Mucosa of rectum (tissue), 2 donors: ENCODE results near the gene UBR7.

Source experiments
- H3K27ac ChIP-seq, 2 donors: one replicate each; pipeline ENCODE4 v1.7.0; 2013; ENCODE audit warnings: inconsistent platforms in 2 of 2, low read depth in 2 of 2, low read length in 2 of 2
- H3K27me3 ChIP-seq, 2 donors: one replicate each; pipeline ENCODE4 v1.7.0; 2013; ENCODE audit warnings: low read length in 2 of 2; ENCODE audit not compliant: control insufficient read depth in 2 of 2, insufficient read depth in 2 of 2
- H3K36me3 ChIP-seq, 2 donors: one replicate each; pipeline ENCODE4 v1.7.0; 2013; ENCODE audit warnings: low read length in 2 of 2; ENCODE audit not compliant: control insufficient read depth in 2 of 2, insufficient read depth in 2 of 2
- H3K4me1 ChIP-seq, 2 donors: one replicate each; pipeline ENCODE4 v1.7.0; 2013; ENCODE audit warnings: low read length in 2 of 2, mild to moderate bottlenecking in 1 of 2; ENCODE audit not compliant: control insufficient read depth in 2 of 2, insufficient read depth in 2 of 2
- H3K4me3 ChIP-seq, 2 donors: one replicate each; pipeline ENCODE4 v1.7.0; 2013; ENCODE audit warnings: low read length in 2 of 2
- H3K9ac ChIP-seq, 2 donors: one replicate each; pipeline ENCODE4 v1.7.0; 2013; ENCODE audit warnings: low read length in 2 of 2, low read depth in 1 of 2, mild to moderate bottlenecking in 1 of 2
- H3K9me3 ChIP-seq, 2 donors: one replicate each; pipeline ENCODE4 v1.7.0; 2013; ENCODE audit warnings: low read length in 2 of 2; ENCODE audit not compliant: control insufficient read depth in 2 of 2
- donor health status: healthy.
- donor health status: Normal muscosa, but diverticular disease.

Gene UBR7

GRCh38 chr14:93195316-93195999, 11.6 kb upstream of the UBR7 start:
- Histone ChIP-seq H3K4me3 (no peak overlapping the region), H3K27ac (peak overlapping the region; percentile 64 to 68), H3K36me3 (no peaks in the 10 kb centered on the region), H3K9ac (no peak overlapping the region), H3K9me3 (no peaks in the 10 kb centered on the region), H3K4me1 (no peaks in the 10 kb centered on the region), H3K27me3 (no peaks in the 10 kb centered on the region)

- Histone ChIP-seq H3K27me3 (no peaks in the 10 kb centered on the region), H3K4me3 (no peak overlapping the region), H3K27ac (no peak overlapping the region), H3K9me3 (no peaks in the 10 kb centered on the region), H3K4me1 (no peaks in the 10 kb centered on the region), H3K36me3 (no peaks in the 10 kb centered on the region), H3K9ac (no peak overlapping the region)
Measured at GRCh38 chr14:93199031-93199430, 8.0 kb upstream of the UBR7 start.

GRCh38 chr14:93200553-93200952, 6.5 kb upstream of the UBR7 start:
- no peak overlapping the region for H3K4me3 ChIP-seq
- no peaks in the 10 kb centered on the region for H3K9me3 ChIP-seq
- no peaks in the 10 kb centered on the region for H3K27me3 ChIP-seq
- no peak overlapping the region for H3K9ac ChIP-seq
- peaks cover 0 to 2% of the 10 kb centered on the region in 2 donors for H3K36me3 ChIP-seq
- no peak overlapping the region for H3K27ac ChIP-seq
- no peaks in the 10 kb centered on the region for H3K4me1 ChIP-seq

- H3K4me3 ChIP-seq: no peak overlapping the region
- no peak overlapping the region for H3K9ac ChIP-seq
- peaks cover 2 to 3% of the 10 kb centered on the region in 2 donors for H3K4me1 ChIP-seq
Measured at GRCh38 chr14:93201155-93201704, 5.8 kb upstream of the UBR7 start.

GRCh38 chr14:93207468-93208308, 632 bp downstream of the UBR7 start:
- Histone ChIP-seq H3K9ac (peak overlapping the region; percentile 79 to 85), H3K36me3 (peaks cover 4 to 15% of the 10 kb centered on the region in 2 donors), H3K9me3 (no peaks in the 10 kb centered on the region), H3K4me1 (peaks cover 7 to 14% of the 10 kb centered on the region in 2 donors), H3K27me3 (no peaks in the 10 kb centered on the region), H3K27ac (peak overlapping the region; percentile 76 to 88), H3K4me3 (peak overlapping the region; percentile 87 to 93)

More at GRCh38 chr14:93201155-93201704, 5.8 kb upstream of the UBR7 start:
- Histone ChIP-seq H3K9me3 (no peaks in the 10 kb centered on the region), H3K27ac (no peak overlapping the region), H3K36me3 (peaks cover 0 to 2% of the 10 kb centered on the region in 2 donors), H3K27me3 (no peaks in the 10 kb centered on the region)

GRCh38 chr14:93212432-93212831, 5.4 kb downstream of the UBR7 start:
- H3K36me3 ChIP-seq: peaks cover 16 to 40% of the 10 kb centered on the region in 2 donors
- no peak overlapping the region for H3K4me3 ChIP-seq
- H3K27me3 ChIP-seq: no peaks in the 10 kb centered on the region
- no peak overlapping the region for H3K27ac ChIP-seq
- no peak overlapping the region for H3K9ac ChIP-seq
- H3K4me1 ChIP-seq: peaks cover 5 to 10% of the 10 kb centered on the region in 2 donors
- no peaks in the 10 kb centered on the region for H3K9me3 ChIP-seq

GRCh38 chr14:93214598-93214997, 7.5 kb downstream of the UBR7 start:
- Histone ChIP-seq H3K4me1 (no peaks in the 10 kb centered on the region), H3K9ac (no peak overlapping the region), H3K9me3 (no peaks in the 10 kb centered on the region), H3K27ac (no peak overlapping the region), H3K27me3 (no peaks in the 10 kb centered on the region), H3K4me3 (no peak overlapping the region), H3K36me3 (peaks cover 16 to 47% of the 10 kb centered on the region in 2 donors)

GRCh38 chr14:93219103-93219726, 12.2 kb downstream of the UBR7 start:
- Histone ChIP-seq H3K27me3 (no peaks in the 10 kb centered on the region), H3K4me3 (no peak overlapping the region), H3K9ac (no peak overlapping the region), H3K4me1 (no peaks in the 10 kb centered on the region), H3K9me3 (no peaks in the 10 kb centered on the region), H3K36me3 (peaks cover 17 to 42% of the 10 kb centered on the region in 2 donors), H3K27ac (no peak overlapping the region)

GRCh38 chr14:93220509-93220908, 13.5 kb downstream of the UBR7 start:
- Histone ChIP-seq H3K27ac (no peak overlapping the region), H3K4me1 (no peaks in the 10 kb centered on the region), H3K36me3 (peaks cover 22 to 39% of the 10 kb centered on the region in 2 donors), H3K9me3 (no peaks in the 10 kb centered on the region), H3K27me3 (no peaks in the 10 kb centered on the region), H3K9ac (no peak overlapping the region), H3K4me3 (no peak overlapping the region)

GRCh38 chr14:93223565-93223964, 16.5 kb downstream of the UBR7 start:
- no peak overlapping the region for H3K4me3 ChIP-seq
- no peaks in the 10 kb centered on the region for H3K27me3 ChIP-seq
- no peak overlapping the region for H3K27ac ChIP-seq
- no peaks in the 10 kb centered on the region for H3K9me3 ChIP-seq
- H3K36me3 ChIP-seq: peaks cover 32 to 44% of the 10 kb centered on the region in 2 donors
- no peak overlapping the region for H3K9ac ChIP-seq
- H3K4me1 ChIP-seq: no peaks in the 10 kb centered on the region
